Effector memory CD4-positive, alpha-beta T cell (primary cell): ENCODE data around the gene LETMD1.
A peak's percentile ranks its signal among the peaks of the same experiment; 100 is the strongest.

ENCODE experiments used
- DNase-seq, 3 donors: peaks; one replicate each; pipeline ENCODE4 v3.0.0-alpha.2; 2020
- H3K27ac ChIP-seq: 2 replicates; pipeline ENCODE4 v1.7.0; 2013; ENCODE audit warnings: mild to moderate bottlenecking, low read length, moderate library complexity; ENCODE audit not compliant: insufficient read depth, poor library complexity, severe bottlenecking
- H3K27me3 ChIP-seq: replicated peaks from 2 replicates; pipeline ENCODE4 v1.7.0; 2013; ENCODE audit warnings: mild to moderate bottlenecking, low read length; ENCODE audit not compliant: insufficient read depth, control insufficient read depth, poor library complexity, severe bottlenecking
- H3K36me3 ChIP-seq: 2 replicates; pipeline ENCODE4 v1.7.0; 2013; ENCODE audit warnings: mild to moderate bottlenecking, low read length, moderate library complexity; ENCODE audit not compliant: control insufficient read depth, insufficient read depth
- H3K4me1 ChIP-seq: 2 replicates; pipeline ENCODE4 v1.7.0; 2013; ENCODE audit warnings: low read length, mild to moderate bottlenecking; ENCODE audit not compliant: control insufficient read depth, insufficient read depth, poor library complexity, severe bottlenecking
- H3K4me3 ChIP-seq: 2 replicates; pipeline ENCODE4 v1.7.0; 2013; ENCODE audit warnings: low read length, low read depth, mild to moderate bottlenecking; ENCODE audit not compliant: insufficient read depth, poor library complexity, severe bottlenecking
- H3K9me3 ChIP-seq: 2 replicates; pipeline ENCODE4 v1.7.0; 2013; ENCODE audit warnings: mild to moderate bottlenecking, low read length, moderate library complexity; ENCODE audit not compliant: control insufficient read depth
- total RNA-seq, 3 donors: gene quantifications; one replicate each; lab custom pipeline; 2026; lab: John Stamatoyannopoulos, UW

LETMD1 gene
- 50.8 to 64.3 (median 53.8) reads per million in 3 donors for total RNA-seq

GRCh38 chr12:51047655-51048540 lies at the start of gene LETMD1:
Gene LETMD1, plus strand, starts transcription at chr12:51048327. Its CDS starts 30 bp downstream, at chr12:51048357.
- Histone ChIP-seq H3K36me3 (peaks cover 7% of the 10 kb centered on the region), H3K27ac (peak within 1 kb of the TSS; percentile 93), H3K9me3 (no peaks in the 10 kb centered on the region), H3K4me1 (peaks cover 12% of the 10 kb centered on the region), H3K27me3 (no peaks in the 10 kb centered on the region), H3K4me3 (peak within 1 kb of the TSS; percentile 72)
- DNase-seq: peak; percentile 82 to 90 (median 88)

DNA sequence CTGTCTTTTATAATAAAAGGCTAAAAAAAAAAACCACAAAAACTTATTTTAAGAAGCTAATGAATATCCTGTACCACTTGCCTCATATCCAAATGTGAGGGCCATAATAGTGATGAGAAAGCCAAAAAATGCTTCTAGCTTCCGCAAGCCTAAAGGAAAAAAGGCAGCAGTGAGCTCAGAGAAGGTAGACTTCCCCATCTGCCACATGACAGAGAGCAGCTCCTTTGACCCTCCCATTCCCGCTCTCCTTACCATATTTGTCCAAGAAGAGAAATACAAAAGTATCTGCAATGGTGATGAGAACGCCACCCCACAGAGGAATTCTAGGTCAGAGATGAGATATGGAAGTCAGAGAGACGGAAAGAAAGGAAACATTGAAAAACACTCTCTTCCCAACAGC lies 49.0 kb upstream of the LETMD1 start:
- Histone ChIP-seq H3K9me3 (no peaks in the 10 kb centered on the region), H3K4me1 (no peaks in the 10 kb centered on the region), H3K4me3 (no peak overlapping the region), H3K36me3 (peaks cover 39% of the 10 kb centered on the region), H3K27me3 (no peaks in the 10 kb centered on the region), H3K27ac (no peak overlapping the region)
- no peak for DNase-seq

GRCh38 chr12:51000245-51000644 lies 47.9 kb upstream of the LETMD1 start:
- Histone ChIP-seq H3K27me3 (no peaks in the 10 kb centered on the region), H3K4me1 (no peaks in the 10 kb centered on the region), H3K4me3 (no peak overlapping the region), H3K36me3 (peaks cover 39% of the 10 kb centered on the region), H3K9me3 (no peaks in the 10 kb centered on the region), H3K27ac (no peak overlapping the region)
- no peak for DNase-seq

DNA sequence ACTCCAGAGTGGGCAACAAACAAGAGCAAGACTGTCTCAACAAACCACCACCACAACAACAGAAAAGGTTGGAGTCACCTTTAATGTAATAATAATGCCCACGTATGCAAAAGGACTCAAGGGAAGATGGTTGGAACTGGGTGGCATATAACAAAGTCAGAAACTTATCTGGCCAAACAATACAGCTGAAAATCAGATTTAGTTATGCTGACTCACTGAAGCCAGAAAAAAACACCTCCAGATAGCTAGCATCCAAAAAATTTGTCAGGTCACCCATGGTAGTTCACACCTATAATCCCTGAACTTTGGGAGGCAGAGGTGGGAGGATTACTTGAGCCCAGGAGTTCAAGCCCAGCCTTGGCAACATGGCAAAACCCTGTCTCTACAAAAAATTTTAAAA lies 46.3 kb upstream of the LETMD1 start:
- no peak overlapping the region for H3K4me3 ChIP-seq
- no peak for DNase-seq
- H3K27me3 ChIP-seq: no peaks in the 10 kb centered on the region
- H3K9me3 ChIP-seq: no peaks in the 10 kb centered on the region
- no peak overlapping the region for H3K27ac ChIP-seq
- peaks cover 35% of the 10 kb centered on the region for H3K36me3 ChIP-seq
- H3K4me1 ChIP-seq: no peaks in the 10 kb centered on the region

DNA sequence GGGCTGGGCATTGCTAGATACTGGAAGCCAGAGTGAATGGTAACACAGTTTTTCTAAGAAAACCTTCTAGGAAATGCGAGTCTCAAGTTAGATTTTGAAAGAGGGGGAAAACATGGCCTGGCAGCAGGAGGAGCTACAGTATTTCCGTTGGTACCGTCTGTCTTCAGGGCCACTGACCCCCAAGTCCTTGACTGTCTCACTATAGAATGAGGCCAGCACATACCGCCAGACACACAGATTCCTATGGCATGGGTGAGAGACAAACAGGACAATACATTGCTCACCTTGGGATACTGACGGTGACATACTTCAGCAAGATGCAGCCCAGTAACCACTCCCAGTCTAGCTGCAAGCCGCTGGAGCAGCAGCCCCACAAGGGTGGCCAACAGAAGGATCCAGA lies 43.6 kb upstream of the LETMD1 start:
- Histone ChIP-seq H3K4me3 (no peak overlapping the region), H3K27me3 (no peaks in the 10 kb centered on the region), H3K36me3 (peaks cover 26% of the 10 kb centered on the region), H3K9me3 (no peaks in the 10 kb centered on the region), H3K27ac (no peak overlapping the region), H3K4me1 (peaks cover 7% of the 10 kb centered on the region)
- DNase-seq: no peak

- Histone ChIP-seq H3K4me1 (peaks cover 7% of the 10 kb centered on the region), H3K27me3 (no peaks in the 10 kb centered on the region), H3K4me3 (no peak overlapping the region), H3K36me3 (peaks cover 25% of the 10 kb centered on the region), H3K9me3 (no peaks in the 10 kb centered on the region), H3K27ac (no peak overlapping the region)
- no peak for DNase-seq
These were observed 43.1 kb upstream of the LETMD1 start for GRCh38 chr12:51005030-51005429.

- Histone ChIP-seq H3K4me1 (peaks cover 7% of the 10 kb centered on the region), H3K27ac (no peak overlapping the region), H3K4me3 (no peak overlapping the region), H3K9me3 (no peaks in the 10 kb centered on the region), H3K36me3 (peaks cover 20% of the 10 kb centered on the region), H3K27me3 (no peaks in the 10 kb centered on the region)
- no peak for DNase-seq
These were observed 42.5 kb upstream of the LETMD1 start for GRCh38 chr12:51005671-51006070.

GRCh38 chr12:51008329-51009055 lies 39.6 kb upstream of the LETMD1 start:
- peaks cover 20% of the 10 kb centered on the region for H3K36me3 ChIP-seq
- H3K4me3 ChIP-seq: no peak overlapping the region
- peaks cover 15% of the 10 kb centered on the region for H3K4me1 ChIP-seq
- H3K27me3 ChIP-seq: no peaks in the 10 kb centered on the region
- H3K9me3 ChIP-seq: no peaks in the 10 kb centered on the region
- no peak overlapping the region for H3K27ac ChIP-seq
- no peak for DNase-seq

DNA sequence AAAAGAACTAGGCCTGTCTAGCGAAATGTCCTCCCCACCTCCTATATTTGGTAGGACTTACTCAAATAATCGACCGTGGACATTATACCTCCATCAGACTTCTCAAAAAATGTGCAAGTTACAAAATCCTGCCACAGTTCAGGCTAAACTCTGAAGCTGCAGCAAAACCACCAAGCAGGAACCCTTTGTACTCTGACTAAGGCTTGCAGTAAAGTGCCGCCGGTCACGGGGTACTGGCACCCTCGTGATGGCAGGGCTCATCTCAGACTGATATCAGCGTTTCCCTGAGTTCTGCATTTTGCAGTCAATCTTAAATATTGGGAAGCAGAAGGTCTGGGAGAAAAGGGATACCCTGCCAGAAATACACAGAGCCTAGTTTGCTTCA lies 39.1 kb upstream of the LETMD1 start:
- DNase-seq: peak in 2 of 3 donors; percentile 16 to 19
- H3K27me3 ChIP-seq: no peaks in the 10 kb centered on the region
- H3K4me3 ChIP-seq: no peak overlapping the region
- H3K4me1 ChIP-seq: peaks cover 15% of the 10 kb centered on the region
- peaks cover 20% of the 10 kb centered on the region for H3K36me3 ChIP-seq
- H3K9me3 ChIP-seq: no peaks in the 10 kb centered on the region
- H3K27ac ChIP-seq: no peak overlapping the region

- Histone ChIP-seq H3K9me3 (no peaks in the 10 kb centered on the region), H3K27me3 (no peaks in the 10 kb centered on the region), H3K4me3 (no peak overlapping the region), H3K36me3 (no peaks in the 10 kb centered on the region), H3K27ac (no peak overlapping the region), H3K4me1 (peaks cover 15% of the 10 kb centered on the region)
- no peak for DNase-seq
These were observed 36.2 kb upstream of the LETMD1 start for GRCh38 chr12:51011955-51012354.
